Rectal smooth muscle tissue (tissue), 1 donor: ENCODE data around the gene TBR1.

Source experiments
- H3K27ac ChIP-seq: one replicate; pipeline ENCODE4 v1.7.0; 2013; ENCODE audit warnings: low read depth, low read length, inconsistent platforms
- H3K27me3 ChIP-seq: one replicate; pipeline ENCODE4 v1.7.0; 2013; ENCODE audit warnings: low read length; ENCODE audit not compliant: control insufficient read depth, insufficient read depth
- H3K36me3 ChIP-seq: one replicate; pipeline ENCODE4 v1.7.0; 2013; ENCODE audit warnings: low read length; ENCODE audit not compliant: control insufficient read depth, insufficient read depth
- H3K4me1 ChIP-seq: one replicate; pipeline ENCODE4 v1.7.0; 2013; ENCODE audit warnings: low read length; ENCODE audit not compliant: control insufficient read depth, insufficient read depth
- H3K4me3 ChIP-seq: one replicate; pipeline ENCODE4 v1.7.0; 2013; ENCODE audit warnings: low read length
- H3K9ac ChIP-seq: one replicate; pipeline ENCODE4 v1.7.0; 2013; ENCODE audit warnings: low read length

Gene TBR1

DNA sequence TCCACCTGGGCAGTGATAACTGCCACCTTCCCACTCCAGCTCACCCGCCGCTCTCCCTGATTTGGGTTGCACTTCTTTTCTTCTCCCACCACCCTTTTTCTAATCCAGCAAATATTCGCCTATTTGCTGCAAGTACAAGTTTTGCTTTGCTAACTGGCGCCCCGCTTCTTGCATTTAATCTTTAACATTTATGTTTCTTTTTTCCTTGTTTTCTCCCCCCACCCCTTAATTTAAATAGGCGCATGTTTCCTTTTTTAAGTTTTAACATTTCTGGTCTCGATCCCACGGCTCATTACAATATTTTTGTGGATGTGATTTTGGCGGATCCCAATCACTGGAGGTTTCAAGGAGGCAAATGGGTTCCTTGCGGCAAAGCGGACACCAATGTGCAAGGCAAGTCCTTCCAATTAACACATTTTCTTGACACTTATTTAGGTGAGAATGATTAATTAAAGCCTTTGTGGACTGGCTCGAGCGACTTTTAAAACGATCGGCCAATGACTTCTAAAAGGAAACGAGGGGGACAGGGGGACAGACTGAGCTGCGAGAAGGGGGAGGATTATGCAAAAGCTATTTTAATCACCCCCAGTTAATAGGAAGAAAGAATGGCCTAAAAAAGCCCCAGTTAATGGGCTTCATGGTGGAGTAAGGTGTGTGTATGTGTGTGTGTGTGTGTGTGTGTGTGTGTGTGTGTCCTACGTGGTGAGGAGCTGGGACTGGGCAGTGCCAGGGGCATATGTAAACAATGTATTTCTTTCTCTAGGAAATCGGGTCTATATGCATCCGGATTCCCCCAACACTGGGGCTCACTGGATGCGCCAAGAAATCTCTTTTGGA is 1.6 kb downstream of the TBR1 start:
- peaks cover 4% of the 10 kb centered on the region for H3K4me1 ChIP-seq
- H3K9ac ChIP-seq: no peak overlapping the region
- H3K4me3 ChIP-seq: no peak overlapping the region
- H3K27me3 ChIP-seq: peaks cover 63% of the 10 kb centered on the region
- H3K27ac ChIP-seq: no peak overlapping the region
- no peaks in the 10 kb centered on the region for H3K36me3 ChIP-seq

DNA sequence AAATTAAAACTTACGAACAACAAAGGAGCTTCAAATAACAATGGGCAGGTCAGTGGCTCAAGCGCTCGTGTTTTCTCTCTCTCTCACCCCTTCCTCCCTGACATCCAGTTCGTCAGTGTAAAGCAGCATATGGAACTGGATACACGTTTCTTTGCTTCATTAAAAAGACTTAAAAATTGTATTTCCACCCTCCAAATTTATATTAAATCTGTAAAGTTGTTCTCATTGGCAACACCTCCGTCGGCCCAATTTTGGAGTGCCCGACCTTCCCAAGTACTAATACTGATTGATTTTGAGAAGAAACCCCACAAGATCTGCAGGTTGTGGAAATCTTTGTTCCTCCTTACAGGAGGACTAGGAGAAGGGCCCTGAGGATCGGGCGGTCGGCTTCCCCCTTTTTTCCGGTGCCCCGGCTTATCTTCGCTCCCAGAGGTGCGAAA is 2.2 kb downstream of the TBR1 start:
- no peak overlapping the region for H3K4me3 ChIP-seq
- H3K36me3 ChIP-seq: no peaks in the 10 kb centered on the region
- no peak overlapping the region for H3K27ac ChIP-seq
- H3K9ac ChIP-seq: no peak overlapping the region
- H3K27me3 ChIP-seq: peaks cover 69% of the 10 kb centered on the region
- peaks cover 4% of the 10 kb centered on the region for H3K4me1 ChIP-seq

DNA sequence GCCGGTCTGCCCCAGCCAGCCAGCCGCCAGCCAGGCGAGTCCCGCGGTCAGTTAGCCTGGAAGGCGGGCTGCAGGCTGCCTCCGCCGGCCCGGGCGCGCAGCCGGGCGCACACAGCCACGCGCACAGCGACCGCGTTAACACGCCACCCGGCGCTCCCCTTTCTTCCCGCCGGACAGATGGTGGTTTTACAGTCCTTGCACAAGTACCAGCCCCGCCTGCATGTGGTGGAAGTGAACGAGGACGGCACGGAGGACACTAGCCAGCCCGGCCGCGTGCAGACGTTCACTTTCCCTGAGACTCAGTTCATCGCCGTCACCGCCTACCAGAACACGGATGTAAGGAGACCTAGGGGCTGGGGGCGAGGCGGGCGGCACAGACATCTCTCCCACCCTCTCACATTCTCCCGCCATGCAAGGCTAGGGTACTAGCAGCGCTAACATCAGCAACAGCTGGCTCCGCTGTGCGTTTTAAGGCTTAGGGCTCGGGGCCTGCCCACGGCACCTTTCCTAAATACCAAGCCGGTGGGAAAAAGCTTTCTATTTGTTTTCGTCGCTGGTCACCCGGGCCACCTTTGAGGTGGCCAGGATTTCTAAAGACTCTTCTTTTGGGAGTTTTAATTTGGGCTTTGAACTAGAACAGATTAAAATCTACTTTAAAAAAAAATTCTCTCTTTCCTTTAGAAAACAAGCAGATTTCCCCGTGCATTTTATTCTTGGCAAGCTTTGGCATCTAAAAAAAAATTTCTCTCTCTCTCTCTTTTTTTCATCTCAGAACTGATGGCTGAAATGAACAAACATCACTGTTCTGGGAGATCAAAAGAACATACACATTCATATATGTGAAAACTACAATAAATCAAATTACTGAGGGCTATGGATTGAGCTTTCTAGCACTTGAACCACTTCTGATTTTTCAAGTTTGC is 2.9 kb downstream of the TBR1 start:
- H3K27me3 ChIP-seq: peaks cover 75% of the 10 kb centered on the region
- H3K4me1 ChIP-seq: peaks cover 4% of the 10 kb centered on the region
- no peak overlapping the region for H3K9ac ChIP-seq
- no peak overlapping the region for H3K27ac ChIP-seq
- H3K4me3 ChIP-seq: peak overlapping the region; percentile 36
- no peaks in the 10 kb centered on the region for H3K36me3 ChIP-seq

DNA sequence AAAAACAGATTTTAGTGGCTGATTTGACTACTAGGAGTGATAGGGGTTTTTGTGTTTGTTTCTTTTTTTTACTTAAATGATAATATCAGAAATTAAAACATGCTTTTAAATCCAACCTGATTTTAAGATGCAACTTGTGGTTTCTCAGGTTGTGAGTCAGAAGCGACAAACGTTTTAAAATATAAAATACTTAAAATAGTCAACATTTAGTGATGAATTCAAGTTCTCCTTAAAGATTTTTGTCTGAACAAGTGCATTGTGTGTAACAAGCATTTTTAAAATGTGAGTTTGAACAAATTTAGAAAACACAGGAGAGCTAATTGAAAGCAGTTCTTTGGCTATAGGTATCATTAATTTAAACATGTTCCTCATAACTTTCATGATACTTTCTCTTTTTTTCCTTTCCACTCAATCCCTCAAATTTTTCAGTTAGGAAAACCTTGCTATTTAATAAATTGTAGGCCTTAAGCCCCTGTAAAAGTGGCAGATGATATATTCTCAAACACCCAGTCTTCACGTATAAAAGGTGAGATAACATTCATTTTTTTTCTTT is 3.6 kb downstream of the TBR1 start:
- Histone ChIP-seq H3K4me3 (no peak overlapping the region), H3K4me1 (peaks cover 4% of the 10 kb centered on the region), H3K27me3 (peaks cover 79% of the 10 kb centered on the region)

DNA sequence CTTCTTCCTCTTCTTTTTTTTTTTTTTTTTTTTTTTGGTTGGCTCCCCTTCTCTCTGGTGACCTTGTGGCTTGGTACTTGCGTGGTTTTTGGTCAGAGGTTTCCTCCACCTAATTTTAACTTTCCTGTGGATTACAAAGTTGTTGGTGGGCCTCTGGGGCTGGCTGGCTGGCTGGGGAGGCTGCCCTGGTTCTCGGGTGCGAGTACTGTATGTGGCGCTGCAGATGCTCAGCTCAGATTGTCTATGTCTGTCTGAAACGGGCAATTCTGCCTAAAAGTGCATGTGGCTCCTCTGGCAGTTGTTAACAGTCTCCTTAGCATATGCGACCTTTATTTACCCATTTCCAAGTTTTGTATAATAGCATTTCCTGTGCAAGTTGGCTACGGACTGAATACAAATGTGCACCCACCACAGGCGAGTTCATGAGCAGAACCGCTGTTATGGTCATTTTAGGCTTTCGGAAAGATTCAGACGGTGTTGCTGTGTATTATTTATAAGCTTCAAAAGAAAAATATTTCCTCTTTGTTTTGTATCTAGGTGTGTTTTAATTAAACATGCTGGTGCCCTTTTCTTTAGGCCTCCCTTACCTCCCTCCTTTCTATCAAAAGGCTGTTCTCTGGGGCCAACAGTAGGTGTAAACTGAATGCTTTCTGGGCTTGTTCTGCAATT is 4.4 kb downstream of the TBR1 start:
- Histone ChIP-seq H3K27ac (no peak overlapping the region), H3K4me3 (no peak overlapping the region), H3K36me3 (no peaks in the 10 kb centered on the region), H3K27me3 (peaks cover 78% of the 10 kb centered on the region), H3K9ac (no peak overlapping the region), H3K4me1 (no peaks in the 10 kb centered on the region)

More for the DNA sequence above, 3.6 kb downstream of the TBR1 start:
- Histone ChIP-seq H3K27ac (no peak overlapping the region), H3K9ac (no peak overlapping the region), H3K36me3 (no peaks in the 10 kb centered on the region)

DNA sequence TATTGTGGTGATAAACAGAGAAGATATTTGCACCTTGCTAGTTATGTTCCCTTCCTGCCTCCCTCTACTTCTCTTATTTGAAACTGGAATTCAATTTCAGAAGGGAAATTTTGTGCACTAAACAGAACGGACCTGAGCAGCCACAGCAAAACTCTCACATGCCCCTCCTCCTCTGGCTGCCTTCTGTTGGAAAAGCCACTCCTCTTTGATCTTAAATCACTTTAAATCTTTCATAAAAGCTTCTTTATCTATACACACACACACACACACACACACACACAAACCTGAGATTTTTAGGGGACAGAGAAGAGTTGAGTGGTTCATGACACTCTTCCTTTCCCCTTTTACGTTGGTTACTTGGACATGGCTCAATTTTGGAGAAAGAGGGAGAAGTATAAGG is 5.6 kb downstream of the TBR1 start:
- Histone ChIP-seq H3K36me3 (no peaks in the 10 kb centered on the region), H3K4me3 (no peak overlapping the region), H3K27me3 (peaks cover 75% of the 10 kb centered on the region), H3K27ac (no peak overlapping the region), H3K9ac (no peak overlapping the region), H3K4me1 (no peaks in the 10 kb centered on the region)

DNA sequence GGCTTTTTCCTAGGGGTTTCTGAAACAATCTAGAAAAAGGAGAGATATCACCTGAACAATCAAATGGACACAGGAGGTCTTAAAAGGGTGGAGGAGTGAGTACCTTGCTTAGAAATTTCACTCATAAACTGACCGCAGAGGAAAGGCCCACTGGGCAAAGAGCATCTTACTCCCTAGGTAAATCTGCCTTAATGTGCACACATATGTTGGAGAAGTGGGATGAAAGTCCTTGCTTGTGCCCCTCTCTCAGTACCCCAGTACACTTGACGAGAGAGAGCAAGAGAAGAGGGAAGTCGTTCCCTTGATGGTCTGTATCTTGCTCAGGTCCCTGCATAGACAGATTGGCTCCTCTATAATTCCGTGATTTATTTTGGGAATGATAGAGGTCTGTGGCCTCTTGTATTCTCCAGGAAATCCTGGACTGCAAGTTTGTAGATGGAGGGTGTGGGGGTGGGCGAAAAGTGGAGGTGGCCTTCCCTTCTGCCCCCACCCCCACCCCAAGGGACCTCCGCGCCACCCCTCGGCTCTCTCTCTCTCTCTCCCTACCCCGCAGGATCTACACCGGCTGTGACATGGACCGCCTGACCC is 6.8 kb downstream of the TBR1 start:
- Histone ChIP-seq H3K36me3 (no peaks in the 10 kb centered on the region), H3K4me1 (no peaks in the 10 kb centered on the region), H3K9ac (no peak overlapping the region), H3K27ac (no peak overlapping the region), H3K4me3 (peak overlapping the region; percentile 19), H3K27me3 (peaks cover 75% of the 10 kb centered on the region)

DNA sequence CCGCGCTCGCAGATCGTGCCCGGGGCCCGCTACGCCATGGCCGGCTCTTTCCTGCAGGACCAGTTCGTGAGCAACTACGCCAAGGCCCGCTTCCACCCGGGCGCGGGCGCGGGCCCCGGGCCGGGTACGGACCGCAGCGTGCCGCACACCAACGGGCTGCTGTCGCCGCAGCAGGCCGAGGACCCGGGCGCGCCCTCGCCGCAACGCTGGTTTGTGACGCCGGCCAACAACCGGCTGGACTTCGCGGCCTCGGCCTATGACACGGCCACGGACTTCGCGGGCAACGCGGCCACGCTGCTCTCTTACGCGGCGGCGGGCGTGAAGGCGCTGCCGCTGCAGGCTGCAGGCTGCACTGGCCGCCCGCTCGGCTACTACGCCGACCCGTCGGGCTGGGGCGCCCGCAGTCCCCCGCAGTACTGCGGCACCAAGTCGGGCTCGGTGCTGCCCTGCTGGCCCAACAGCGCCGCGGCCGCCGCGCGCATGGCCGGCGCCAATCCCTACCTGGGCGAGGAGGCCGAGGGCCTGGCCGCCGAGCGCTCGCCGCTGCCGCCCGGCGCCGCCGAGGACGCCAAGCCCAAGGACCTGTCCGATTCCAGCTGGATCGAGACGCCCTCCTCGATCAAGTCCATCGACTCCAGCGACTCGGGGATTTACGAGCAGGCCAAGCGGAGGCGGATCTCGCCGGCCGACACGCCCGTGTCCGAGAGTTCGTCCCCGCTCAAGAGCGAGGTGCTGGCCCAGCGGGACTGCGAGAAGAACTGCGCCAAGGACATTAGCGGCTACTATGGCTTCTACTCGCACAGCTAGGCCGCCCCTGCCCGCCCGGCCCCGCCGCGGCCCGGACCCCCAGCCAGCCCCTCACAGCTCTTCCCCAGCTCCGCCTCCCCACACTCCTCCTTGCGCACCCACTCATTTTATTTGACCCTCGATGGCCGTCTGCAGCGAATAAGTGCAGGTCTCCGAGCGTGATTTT is 7.6 kb downstream of the TBR1 start:
- no peaks in the 10 kb centered on the region for H3K4me1 ChIP-seq
- H3K4me3 ChIP-seq: peak overlapping the region; percentile 54
- H3K36me3 ChIP-seq: no peaks in the 10 kb centered on the region
- H3K9ac ChIP-seq: no peak overlapping the region
- H3K27ac ChIP-seq: no peak overlapping the region
- peaks cover 74% of the 10 kb centered on the region for H3K27me3 ChIP-seq

DNA sequence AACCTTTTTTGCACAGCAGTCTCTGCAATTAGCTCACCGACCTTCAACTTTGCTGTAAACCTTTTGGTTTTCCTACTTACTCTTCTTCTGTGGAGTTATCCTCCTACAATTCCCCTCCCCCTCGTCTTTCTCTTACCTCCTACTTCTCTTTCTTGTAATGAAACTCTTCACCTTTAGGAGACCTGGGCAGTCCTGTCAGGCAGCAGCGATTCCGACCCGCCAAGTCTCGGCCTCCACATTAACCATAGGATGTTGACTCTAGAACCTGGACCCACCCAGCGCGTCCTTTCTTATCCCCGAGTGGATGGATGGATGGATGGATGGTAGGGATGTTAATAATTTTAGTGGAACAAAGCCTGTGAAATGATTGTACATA is 8.3 kb downstream of the TBR1 start:
- Histone ChIP-seq H3K36me3 (no peaks in the 10 kb centered on the region), H3K9ac (no peak overlapping the region), H3K27me3 (peaks cover 68% of the 10 kb centered on the region), H3K4me1 (no peaks in the 10 kb centered on the region), H3K4me3 (no peak overlapping the region), H3K27ac (no peak overlapping the region)

DNA sequence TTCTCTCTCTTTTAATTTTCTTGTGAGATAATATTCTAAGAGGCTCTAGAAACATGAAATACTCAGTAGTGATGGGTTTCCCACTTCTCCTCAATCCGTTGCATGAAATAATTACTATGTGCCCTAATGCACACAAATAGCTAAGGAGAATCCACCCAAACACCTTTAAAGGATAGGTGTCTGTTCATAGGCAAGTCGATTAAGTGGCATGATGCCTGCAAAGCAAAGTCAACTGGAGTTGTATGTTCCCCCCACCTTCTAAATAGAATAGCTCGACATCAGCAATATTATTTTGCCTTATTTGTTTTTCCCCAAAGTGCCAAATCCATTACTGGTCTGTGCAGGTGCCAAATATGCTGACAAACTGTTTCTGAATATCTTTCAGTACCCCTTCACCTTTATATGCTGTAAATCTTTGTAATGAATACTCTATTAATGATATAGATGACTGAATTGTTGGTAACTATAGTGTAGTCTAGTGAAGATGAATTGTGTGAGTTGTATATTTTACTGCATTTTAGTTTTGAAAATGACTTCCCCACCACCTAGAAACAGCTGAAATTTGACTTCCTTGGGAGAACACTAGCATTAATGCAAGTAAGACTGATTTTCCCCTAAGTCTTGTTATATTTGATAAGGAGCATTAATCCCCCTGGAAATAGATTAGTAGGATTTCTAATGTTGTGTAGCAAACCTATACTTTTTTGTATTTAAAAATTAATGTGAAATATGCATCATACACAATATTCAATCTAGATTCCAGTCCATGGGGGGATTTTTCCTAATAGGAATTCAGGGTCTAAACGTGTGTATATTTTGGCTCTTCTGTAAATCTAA is 9.0 kb downstream of the TBR1 start:
- no peaks in the 10 kb centered on the region for H3K4me1 ChIP-seq
- no peak overlapping the region for H3K27ac ChIP-seq
- H3K36me3 ChIP-seq: no peaks in the 10 kb centered on the region
- peaks cover 65% of the 10 kb centered on the region for H3K27me3 ChIP-seq
- H3K9ac ChIP-seq: no peak overlapping the region
- H3K4me3 ChIP-seq: no peak overlapping the region
